Stimulated activated naive CD8-positive, alpha-beta T cell treated with anti-CD3 and anti-CD28 coated beads, Interleukin-15, Interleukin-2, amounts not matched to agents 100 ng/mL and 50 ng/mL, for 24 hours (primary cell): Measurements from ENCODE around the gene YRDC.

Source experiments
- H3K27ac Mint-ChIP-seq: one replicate; pipeline ENCODE4 v1.8.0; 2021; ENCODE audit warnings: mild to moderate bottlenecking, mixed read lengths
- H3K27me3 Mint-ChIP-seq: one replicate; pipeline ENCODE4 v1.8.0; 2021; ENCODE audit warnings: mixed read lengths
- H3K36me3 Mint-ChIP-seq: one replicate; pipeline ENCODE4 v1.8.0; 2021; ENCODE audit warnings: low read depth, mixed read lengths
- H3K4me1 Mint-ChIP-seq: one replicate; pipeline ENCODE4 v1.8.0; 2021; ENCODE audit warnings: low read depth, mixed read lengths
- H3K4me3 Mint-ChIP-seq: one replicate; pipeline ENCODE4 v1.8.0; 2021; ENCODE audit warnings: mild to moderate bottlenecking, mixed read lengths
- H3K9me3 Mint-ChIP-seq: one replicate; pipeline ENCODE4 v1.8.0; 2021; ENCODE audit warnings: mixed read lengths

The YRDC gene

DNA sequence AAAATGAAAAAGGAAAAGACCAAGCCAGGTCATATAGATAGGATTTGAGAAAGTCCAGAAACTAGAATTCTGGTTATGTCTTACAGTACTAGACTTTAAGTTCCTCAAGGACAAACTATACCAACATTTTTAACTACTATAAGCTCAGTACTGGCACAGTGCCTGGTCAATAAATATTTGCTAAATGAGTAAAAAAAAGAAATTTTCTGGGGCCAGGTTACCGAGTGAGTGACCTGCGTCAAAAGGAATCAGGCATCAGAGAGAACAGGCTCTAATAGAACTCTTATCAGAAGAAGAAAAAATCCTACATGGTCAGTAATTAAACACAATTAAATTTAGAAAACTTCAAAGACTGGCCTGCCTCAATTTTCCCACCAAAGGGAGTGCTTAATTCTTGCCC lies 23.8 kb upstream of the YRDC start:
- Mint-ChIP-seq H3K36me3 (peaks cover 68% of the 10 kb centered on the region), H3K27ac (no peak overlapping the region), H3K4me3 (no peak overlapping the region), H3K27me3 (no peaks in the 10 kb centered on the region), H3K4me1 (no peaks in the 10 kb centered on the region), H3K9me3 (no peaks in the 10 kb centered on the region)

GRCh38 chr1:37831109-37831508 lies 23.1 kb upstream of the YRDC start:
- H3K4me3 Mint-ChIP-seq, result no peak overlapping the region
- peaks cover under 1% of the 10 kb centered on the region for H3K4me1 Mint-ChIP-seq
- H3K36me3 Mint-ChIP-seq, result peaks cover 71% of the 10 kb centered on the region
- H3K9me3 Mint-ChIP-seq, result no peaks in the 10 kb centered on the region
- H3K27ac Mint-ChIP-seq, result peak overlapping the region; percentile 13
- H3K27me3 Mint-ChIP-seq, result no peaks in the 10 kb centered on the region

DNA sequence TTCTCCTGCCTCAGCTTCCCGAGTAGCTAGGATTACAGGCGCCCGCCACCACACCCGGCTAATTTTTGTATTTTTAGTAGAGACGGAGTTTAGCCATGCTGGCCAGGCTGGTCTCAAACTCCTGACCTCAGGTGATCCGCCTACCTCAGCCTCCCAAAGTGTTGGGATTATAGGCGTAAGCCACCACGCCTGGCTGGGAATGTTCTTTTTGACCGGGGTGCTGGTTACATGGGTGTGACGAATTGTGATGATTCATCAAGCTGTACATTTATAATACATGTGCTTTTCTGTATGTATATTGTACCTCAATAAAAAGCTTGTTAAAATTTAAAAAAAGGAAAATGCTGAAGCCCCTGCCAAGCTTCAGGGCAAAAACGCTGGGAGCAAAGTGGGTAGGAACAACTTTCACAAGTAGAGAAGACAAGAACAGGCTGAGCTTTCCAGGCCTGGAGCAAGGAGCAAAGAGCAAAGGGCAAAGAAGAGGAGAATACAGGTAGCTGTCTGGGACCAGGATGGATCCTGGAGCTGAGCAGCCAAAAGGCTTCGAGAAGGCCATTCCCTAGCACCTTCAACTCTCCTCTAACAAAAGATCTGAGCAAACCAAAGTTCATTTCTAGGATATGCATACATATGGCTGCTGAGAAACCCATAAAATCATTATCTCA lies 20.5 kb upstream of the YRDC start:
- peaks cover 68% of the 10 kb centered on the region for H3K36me3 Mint-ChIP-seq

DNA sequence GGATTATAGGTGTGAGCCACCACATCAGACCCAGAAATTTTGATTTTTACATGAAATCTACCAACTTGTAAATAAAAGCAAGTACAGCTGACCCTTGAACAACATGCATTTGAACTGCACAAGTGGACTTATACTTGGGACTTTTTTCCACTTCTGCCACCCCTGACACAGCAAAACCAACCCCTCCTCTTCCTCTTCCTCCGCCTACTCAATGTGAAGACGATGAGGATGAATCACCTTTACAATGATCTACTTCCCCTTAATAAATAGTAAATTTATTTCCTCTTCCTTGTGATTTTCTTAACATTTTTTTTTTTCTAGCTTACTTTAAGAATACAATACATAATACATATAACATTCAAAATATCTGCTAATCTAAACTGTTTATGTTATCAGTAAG lies 17.5 kb upstream of the YRDC start:
- Mint-ChIP-seq H3K9me3 (no peaks in the 10 kb centered on the region), H3K27ac (peak overlapping the region; percentile 77), H3K36me3 (peaks cover 70% of the 10 kb centered on the region), H3K4me1 (peaks cover 19% of the 10 kb centered on the region), H3K4me3 (no peak overlapping the region), H3K27me3 (no peaks in the 10 kb centered on the region)

More for the DNA sequence above, 20.5 kb upstream of the YRDC start:
- H3K4me3 Mint-ChIP-seq, result no peak overlapping the region
- H3K4me1 Mint-ChIP-seq, result peaks cover 17% of the 10 kb centered on the region
- H3K27ac Mint-ChIP-seq, result no peak overlapping the region
- H3K9me3 Mint-ChIP-seq, result no peaks in the 10 kb centered on the region
- no peaks in the 10 kb centered on the region for H3K27me3 Mint-ChIP-seq

GRCh38 chr1:37824001-37824400 lies 16.0 kb upstream of the YRDC start:
- H3K4me3 Mint-ChIP-seq, result no peak overlapping the region
- no peaks in the 10 kb centered on the region for H3K27me3 Mint-ChIP-seq
- H3K9me3 Mint-ChIP-seq, result no peaks in the 10 kb centered on the region
- H3K36me3 Mint-ChIP-seq, result peaks cover 68% of the 10 kb centered on the region
- H3K27ac Mint-ChIP-seq, result no peak overlapping the region
- H3K4me1 Mint-ChIP-seq, result peaks cover 19% of the 10 kb centered on the region

DNA sequence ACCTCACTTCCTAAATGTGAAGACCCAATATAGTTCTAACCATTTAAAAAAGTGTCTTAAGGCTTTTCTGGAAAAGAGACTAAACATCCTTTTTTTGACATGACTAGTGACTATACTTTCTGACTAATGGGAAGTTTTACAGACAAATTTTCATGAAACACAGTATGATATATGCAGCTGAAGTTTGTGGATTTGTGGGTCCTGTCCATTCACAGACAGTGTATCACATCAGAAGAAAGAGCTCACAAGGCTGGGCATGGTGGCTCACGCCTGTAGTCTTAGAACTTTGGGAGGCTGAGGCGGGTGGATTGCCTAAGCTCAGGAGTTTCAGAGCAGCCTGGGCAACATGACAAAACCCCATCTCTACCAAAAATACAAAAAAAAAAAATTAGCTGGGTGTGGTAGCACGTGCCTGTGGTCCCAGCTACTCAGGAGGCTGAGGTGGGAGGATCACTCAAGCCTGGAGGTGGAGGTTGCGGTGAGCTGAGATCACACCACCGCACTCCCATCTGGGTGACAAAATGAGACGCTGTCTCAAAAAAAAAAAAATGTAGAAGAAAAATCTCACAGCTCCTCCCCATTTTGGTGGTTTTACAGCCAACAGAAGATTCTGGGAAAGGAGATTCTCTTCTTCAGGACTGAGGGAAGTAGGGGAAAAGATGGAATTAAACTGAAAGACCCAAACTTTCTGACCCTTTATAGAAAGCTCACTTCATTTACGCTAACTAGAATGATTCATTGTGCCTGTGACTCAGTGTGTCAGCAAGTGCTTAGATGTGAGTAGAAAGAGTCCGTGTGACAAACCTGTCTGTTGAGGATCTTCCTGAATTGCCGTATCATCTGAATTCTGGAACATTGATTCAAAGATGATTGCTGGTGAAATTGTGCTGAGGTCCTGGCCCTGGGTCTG lies 15.2 kb upstream of the YRDC start:
- H3K4me3 Mint-ChIP-seq, result no peak overlapping the region
- peaks cover 65% of the 10 kb centered on the region for H3K36me3 Mint-ChIP-seq
- H3K27me3 Mint-ChIP-seq, result no peaks in the 10 kb centered on the region
- H3K9me3 Mint-ChIP-seq, result no peaks in the 10 kb centered on the region
- peaks cover 19% of the 10 kb centered on the region for H3K4me1 Mint-ChIP-seq
- H3K27ac Mint-ChIP-seq, result peak overlapping the region; percentile 75

- Mint-ChIP-seq H3K9me3 (no peaks in the 10 kb centered on the region), H3K4me1 (peaks cover 19% of the 10 kb centered on the region), H3K4me3 (no peak overlapping the region), H3K27ac (no peak overlapping the region), H3K36me3 (peaks cover 59% of the 10 kb centered on the region), H3K27me3 (no peaks in the 10 kb centered on the region)
These were observed 13.5 kb upstream of the YRDC start for GRCh38 chr1:37821481-37821880.

GRCh38 chr1:37817481-37817880 lies 9.5 kb upstream of the YRDC start:
- H3K27ac Mint-ChIP-seq, result no peak overlapping the region
- H3K27me3 Mint-ChIP-seq, result no peaks in the 10 kb centered on the region
- H3K36me3 Mint-ChIP-seq, result peaks cover 52% of the 10 kb centered on the region
- H3K9me3 Mint-ChIP-seq, result no peaks in the 10 kb centered on the region
- H3K4me1 Mint-ChIP-seq, result no peaks in the 10 kb centered on the region
- no peak overlapping the region for H3K4me3 Mint-ChIP-seq

- Mint-ChIP-seq H3K27me3 (no peaks in the 10 kb centered on the region), H3K9me3 (no peaks in the 10 kb centered on the region), H3K36me3 (peaks cover 28% of the 10 kb centered on the region), H3K4me1 (peaks cover 16% of the 10 kb centered on the region), H3K4me3 (no peak overlapping the region), H3K27ac (peak overlapping the region; percentile 67)
These were observed 6.2 kb upstream of the YRDC start for GRCh38 chr1:37814252-37814651.

DNA sequence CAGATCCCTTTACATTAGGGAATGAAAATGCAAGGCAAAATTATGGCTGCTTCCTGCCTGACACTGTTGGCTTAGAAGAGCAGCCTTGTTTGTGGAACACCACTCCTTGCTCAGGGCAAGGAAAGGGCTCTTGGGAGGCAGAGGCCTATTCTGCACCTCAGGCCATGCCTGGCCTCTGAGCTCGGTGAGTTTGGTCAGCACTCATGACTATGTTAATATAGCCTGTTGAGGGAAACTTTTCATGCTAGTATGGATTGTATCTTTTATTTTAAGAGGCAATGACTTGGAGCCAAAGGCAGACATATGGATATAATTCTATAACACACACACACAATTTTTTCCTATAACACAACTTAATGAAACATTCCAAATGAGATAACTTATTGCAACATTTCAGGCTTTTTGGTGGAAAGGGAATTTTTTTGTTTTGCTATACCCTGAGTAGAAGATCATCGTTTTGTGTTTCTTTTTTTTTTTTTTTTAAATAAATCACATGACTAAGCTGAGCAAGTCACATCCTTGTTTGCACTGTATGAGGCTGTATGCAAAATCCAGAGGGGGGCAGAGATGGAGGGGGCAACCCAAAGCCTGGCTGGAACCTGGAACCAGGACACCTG lies 5.6 kb upstream of the YRDC start:
- H3K27me3 Mint-ChIP-seq, result no peaks in the 10 kb centered on the region
- peaks cover 28% of the 10 kb centered on the region for H3K36me3 Mint-ChIP-seq
- H3K9me3 Mint-ChIP-seq, result no peaks in the 10 kb centered on the region
- H3K4me3 Mint-ChIP-seq, result no peak overlapping the region
- H3K27ac Mint-ChIP-seq, result no peak overlapping the region
- peaks cover 22% of the 10 kb centered on the region for H3K4me1 Mint-ChIP-seq

- no peak overlapping the region for H3K4me3 Mint-ChIP-seq
- no peak overlapping the region for H3K27ac Mint-ChIP-seq
- H3K27me3 Mint-ChIP-seq, result no peaks in the 10 kb centered on the region
- peaks cover 32% of the 10 kb centered on the region for H3K4me1 Mint-ChIP-seq
- H3K9me3 Mint-ChIP-seq, result no peaks in the 10 kb centered on the region
- H3K36me3 Mint-ChIP-seq, result peaks cover 34% of the 10 kb centered on the region
These were observed 3.1 kb upstream of the YRDC start for GRCh38 chr1:37811027-37811655.

- Mint-ChIP-seq H3K27me3 (no peaks in the 10 kb centered on the region), H3K36me3 (peaks cover 39% of the 10 kb centered on the region), H3K27ac (no peak overlapping the region), H3K4me3 (no peak overlapping the region), H3K4me1 (peaks cover 38% of the 10 kb centered on the region), H3K9me3 (no peaks in the 10 kb centered on the region)
These were observed 1.9 kb upstream of the YRDC start for GRCh38 chr1:37809942-37810341.

DNA sequence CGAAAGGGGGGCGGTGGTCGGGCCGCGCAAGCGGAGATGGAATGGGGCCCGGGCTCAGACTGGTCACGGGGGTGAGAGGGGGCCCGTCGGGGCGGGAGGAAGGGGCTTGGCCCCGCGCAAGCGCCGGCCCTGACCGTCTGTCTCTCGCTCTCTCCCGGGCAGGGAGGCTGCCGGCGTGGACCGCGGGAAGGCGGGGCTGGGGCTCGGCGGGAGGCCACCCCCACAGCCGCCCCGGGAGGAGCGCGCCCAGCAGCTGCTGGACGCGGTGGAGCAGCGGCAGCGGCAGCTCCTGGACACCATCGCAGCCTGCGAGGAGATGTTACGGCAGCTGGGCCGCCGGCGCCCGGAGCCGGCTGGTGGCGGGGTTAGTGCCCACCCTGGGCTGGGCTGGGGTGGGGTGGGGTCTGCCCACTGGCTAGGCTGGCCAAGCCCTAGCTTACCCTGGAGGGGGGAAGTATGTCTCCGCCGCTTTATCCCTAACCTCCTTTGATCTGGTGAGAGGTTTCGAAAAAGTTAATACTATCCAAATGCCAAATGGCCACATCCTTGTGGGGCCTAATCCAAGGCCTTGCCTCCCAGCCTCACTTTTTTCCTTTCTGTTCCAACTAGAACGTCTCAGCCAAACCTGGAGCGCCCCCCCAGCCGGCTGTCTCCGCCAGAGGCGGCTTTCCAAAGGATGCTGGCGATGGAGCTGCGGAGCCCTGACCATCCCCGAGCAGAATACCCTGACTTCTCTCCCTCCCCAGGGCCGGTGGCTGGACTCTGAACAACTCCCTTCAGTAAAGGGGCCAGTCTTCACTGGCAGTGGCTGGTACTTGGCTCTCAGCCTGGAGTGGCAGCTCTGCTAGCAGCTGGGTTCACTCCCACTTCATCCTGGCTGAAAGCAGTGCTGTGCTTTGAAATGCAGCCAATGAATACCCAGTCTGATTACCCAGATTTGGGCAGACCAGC lies 636 bp upstream of the YRDC start:
- Mint-ChIP-seq H3K4me3 (peak overlapping the region; percentile 89), H3K27me3 (no peaks in the 10 kb centered on the region), H3K27ac (peak overlapping the region; percentile 94), H3K36me3 (peaks cover 41% of the 10 kb centered on the region), H3K4me1 (peaks cover 44% of the 10 kb centered on the region), H3K9me3 (no peaks in the 10 kb centered on the region)

DNA sequence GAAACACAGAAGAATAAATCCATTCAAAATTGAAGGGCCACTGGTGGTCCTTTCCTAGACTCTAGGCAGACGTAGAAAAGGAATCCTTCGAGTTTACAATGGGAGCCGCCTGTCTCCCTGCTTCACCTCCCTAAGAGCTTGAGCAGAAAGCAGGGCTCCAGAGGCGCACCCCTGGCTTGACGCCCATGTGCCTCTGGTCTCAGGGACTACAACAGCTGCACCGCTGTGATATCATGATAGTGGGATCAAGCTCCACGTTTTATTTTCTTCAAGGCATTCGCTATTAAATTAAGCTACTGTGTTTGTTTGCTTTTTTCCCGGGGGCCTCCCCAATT lies 821 bp downstream of the YRDC start:
- H3K9me3 Mint-ChIP-seq, result no peaks in the 10 kb centered on the region
- H3K4me3 Mint-ChIP-seq, result peak overlapping the region; percentile 89
- H3K4me1 Mint-ChIP-seq, result peaks cover 44% of the 10 kb centered on the region
- no peaks in the 10 kb centered on the region for H3K27me3 Mint-ChIP-seq
- H3K27ac Mint-ChIP-seq, result peak overlapping the region; percentile 83
- peaks cover 53% of the 10 kb centered on the region for H3K36me3 Mint-ChIP-seq
